HG03354 (cell line): ENCODE measurements around the gene TXNDC11.

ENCODE experiments used
- ATAC-seq: cut with Tn5 transposase; IDR thresholded peaks from one replicate; pipeline ENCODE4 v1.9.1; 2021; ENCODE audit warnings: mild to moderate bottlenecking; ENCODE audit not compliant: unreplicated experiment, poor library complexity, severe bottlenecking

Gene TXNDC11

DNA sequence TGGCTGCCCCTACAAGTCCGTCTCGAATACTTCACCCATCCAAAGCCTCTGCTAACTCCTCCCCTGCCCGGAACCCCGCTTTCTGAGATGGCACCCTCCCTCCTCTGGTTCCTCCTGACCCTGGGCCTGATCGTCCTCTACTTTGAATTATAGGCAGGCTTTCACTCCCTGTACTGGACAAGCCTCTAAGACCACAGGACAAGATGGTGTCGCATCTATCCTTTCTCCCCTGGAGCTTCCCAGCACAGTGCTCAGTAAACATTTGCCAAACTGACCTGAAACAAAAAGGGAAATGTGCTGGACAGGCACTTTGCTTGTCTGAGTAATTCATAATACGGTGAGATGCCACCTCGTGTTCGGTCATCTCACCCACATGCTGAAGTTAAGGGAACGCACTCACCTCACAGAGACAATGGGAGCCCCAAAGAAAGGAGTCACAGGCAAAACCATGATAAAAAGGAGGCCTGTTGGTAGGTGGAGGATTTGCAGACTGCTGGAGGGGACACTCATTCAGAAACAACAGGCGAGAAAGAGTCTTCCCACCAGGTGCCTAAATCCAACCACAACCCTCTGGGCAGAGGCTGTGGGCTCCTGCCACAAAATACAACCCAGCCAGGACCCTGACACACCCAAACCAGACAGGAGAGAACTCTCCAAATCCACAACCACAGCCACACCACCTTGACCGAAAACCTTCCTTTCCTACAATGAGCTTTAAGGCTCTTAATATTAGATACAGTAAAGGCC, 46.2 kb downstream of the TXNDC11 start:
- ATAC-seq, result no peak

DNA sequence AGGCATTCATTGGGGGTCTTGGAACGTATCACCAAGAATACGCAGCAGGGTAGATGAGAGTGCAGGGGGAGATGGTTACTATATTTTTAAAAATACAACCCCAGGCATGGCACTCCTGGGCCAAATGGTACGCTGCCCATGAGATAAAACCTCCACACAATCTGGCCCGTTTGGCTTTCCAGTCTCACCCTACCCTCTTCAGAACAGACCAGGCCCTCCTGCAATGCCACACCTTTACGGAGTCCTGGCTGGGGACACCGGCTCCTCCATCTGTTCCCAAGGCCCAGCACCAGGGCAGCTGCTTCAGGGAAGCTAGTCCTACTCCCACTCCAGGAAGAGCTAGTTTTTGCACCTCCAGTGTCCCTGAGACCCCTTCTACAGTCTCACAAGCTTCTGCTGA, 50.0 kb downstream of the TXNDC11 start:
- no peak for ATAC-seq

DNA sequence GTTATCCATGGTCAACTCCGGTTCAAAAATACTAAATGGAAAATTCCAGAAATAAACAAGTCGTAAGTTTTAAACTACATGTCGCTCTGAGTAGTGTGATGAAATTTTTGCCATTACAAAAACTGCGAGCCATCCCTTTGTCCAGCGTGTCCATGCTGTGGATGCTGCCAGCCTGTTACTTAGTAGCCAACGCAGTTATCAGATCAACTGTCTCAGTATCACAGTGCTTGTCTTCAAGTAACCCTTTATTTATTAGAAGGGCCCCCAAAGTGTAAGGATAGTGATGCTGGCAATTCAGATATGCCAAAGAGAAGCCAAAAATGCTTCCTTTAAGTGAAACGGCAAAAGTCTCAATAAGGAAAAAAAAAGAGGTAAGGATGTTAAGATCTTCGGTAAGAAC, 50.5 kb downstream of the TXNDC11 start:
- ATAC-seq, result no peak

DNA sequence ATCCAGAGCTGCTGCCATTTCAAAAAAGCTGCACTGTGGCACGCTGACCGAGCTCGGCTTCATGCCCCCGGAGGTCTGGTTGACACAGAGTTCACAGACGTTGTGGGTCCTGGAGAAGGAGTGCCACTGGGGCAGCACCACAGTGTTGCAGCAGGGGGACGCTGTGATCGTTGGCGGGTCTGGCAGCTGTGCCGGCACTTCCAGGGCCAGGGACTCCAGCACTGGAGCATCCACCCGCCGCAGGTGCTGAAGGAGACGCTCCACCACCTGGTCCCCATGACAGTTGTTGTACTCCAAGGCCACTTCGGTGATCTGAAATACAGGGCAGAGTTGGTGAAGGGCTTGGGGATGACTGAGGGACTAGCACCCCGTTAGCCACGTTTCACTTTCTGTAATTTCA, 50.9 kb downstream of the TXNDC11 start:
- ATAC-seq, result no peak

DNA sequence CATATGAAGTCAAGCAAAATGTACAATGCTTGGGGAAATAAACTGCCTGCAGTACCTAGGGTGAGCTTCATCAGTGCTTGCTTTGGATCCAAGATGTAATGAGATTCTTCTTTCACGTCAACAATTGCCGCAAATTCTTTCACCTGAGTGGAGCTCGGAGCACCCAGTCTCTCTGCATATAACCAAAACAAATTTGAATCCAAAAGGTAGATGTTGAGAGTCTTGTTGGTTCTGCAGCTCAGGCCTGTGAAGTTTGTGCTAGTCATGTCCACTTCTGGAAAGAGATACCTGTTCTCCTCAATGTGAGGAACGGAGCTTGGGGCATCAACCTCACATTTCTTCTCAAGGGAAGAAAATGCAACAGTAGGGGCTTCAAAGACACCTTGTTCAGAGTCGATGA, 51.4 kb downstream of the TXNDC11 start:
- no peak for ATAC-seq

DNA sequence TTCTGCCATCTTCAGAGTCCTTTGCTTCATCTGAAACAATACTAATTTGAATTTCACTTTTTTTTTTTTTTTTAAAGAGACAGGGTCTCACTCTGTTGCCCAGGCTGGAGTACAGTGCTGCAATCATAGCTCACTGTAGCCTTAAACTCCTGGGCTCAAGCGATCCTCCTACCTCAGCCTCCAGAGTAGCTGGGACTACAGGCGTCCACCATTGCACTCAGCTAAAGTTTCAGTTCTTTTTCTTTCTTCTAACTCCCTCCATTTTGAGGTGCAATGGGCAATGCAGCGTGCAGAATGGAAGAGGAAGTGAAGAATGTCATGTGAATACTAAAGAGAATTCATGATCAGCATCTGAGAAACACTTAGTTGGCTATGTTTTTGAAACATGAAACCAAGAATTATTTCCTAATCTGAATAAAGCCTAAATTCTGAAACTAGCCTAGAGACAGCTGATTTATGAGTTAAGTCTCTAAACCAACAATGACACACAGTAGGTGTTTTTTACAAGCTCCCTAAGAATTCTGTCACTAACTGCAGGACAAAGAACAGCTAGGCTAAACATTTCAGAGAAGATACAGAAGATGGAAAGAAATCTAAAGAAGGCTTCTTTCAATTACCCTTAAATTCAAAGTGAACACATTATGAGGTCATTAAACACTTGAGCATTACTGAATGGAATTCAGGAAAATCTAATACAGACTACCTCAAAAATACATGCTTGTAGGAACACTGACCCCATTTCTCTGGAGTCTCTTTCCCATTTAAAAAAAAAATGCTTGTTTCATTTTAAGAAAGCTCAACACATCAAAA, 53.4 kb downstream of the TXNDC11 start:
- ATAC-seq, result peak; percentile 89

DNA sequence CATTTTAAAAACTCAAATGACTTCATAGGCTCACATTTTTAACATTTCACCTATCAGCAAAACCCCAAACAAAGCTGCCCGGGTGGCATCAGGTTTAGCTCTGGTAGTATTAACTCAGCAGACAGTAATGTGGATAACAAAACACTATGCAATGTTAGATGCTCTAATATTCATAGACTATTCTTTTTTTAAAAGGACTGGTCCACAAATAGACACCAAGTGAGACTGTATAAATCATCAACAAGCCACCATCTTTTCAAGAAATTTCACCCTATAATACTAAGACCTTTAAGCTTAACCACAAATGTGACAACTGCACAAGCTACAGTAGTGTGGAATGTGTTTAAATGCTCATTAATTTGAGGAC, 54.2 kb downstream of the TXNDC11 start:
- ATAC-seq, result no peak

DNA sequence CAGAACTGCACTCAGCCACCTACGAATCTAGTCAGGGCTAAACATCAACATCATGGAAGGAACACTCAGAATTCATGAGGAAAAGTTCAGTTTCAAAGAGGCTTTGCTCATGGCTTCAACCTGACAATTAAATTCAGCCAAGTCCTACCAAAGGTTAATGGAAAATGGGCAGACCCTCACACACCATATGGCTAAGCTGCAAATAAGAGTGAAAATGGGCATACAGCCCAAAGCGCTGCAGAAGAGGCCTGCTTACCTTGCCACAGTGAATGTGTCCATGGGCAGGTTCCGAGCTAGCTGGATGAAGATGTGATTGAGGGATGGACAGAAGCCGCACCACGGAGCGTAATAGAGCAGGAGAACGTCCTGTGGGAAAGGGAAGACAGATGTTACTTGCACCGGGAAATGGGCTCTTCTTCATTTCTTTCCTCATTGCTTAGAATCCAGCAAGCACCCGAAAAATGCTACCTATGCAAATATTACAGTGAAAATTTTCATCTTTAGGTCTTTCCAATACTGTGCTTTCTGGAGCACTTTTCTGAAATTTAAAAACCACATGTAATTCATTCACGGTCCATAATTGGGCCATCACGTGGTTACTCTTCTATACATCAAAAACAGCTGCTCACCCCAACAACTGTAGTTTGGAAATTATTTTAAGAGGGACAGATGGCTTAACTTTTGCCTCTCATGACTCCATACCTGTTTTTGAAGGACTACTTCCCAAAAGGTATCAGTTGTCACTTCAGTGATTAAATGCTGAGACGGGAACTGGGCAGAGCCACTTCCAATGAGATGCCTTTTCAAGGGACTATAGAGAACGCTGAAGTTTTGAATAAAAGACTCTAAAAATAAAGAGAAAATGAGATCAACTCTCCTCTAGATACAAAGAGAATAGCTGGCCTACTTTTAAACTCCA, 54.8 kb downstream of the TXNDC11 start:
- ATAC-seq, result no peak

DNA sequence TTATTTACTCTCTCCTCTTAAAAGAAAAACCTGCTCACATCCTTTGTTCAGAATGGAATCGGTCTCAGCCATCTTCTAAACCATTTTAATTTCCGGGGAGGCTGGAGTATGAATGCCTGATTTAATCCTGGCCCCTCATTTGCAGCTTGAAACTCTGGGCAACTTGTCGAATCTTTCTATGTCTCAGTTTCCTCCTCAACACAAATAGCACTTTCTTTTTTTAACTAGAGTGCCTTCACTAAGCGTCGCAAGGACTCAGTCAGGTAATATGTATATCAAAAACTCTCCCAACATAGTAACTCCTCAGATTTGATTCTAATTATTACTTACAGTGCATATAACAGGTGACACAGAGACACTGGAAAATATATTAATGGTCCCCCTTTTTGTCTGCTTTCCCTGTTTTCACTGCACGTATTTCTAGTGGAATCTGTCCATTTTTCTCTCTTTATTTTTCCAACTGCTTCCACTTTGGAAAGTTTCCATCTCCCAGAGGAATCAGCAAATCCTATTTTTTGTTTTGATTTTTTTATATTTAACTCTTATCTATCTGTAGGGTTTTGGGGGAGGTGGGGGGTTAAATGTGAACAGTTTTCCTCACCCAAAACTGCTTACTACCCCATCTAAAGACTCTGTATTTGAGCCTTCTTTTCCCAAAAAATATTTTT, 55.8 kb downstream of the TXNDC11 start:
- ATAC-seq, result no peak

DNA sequence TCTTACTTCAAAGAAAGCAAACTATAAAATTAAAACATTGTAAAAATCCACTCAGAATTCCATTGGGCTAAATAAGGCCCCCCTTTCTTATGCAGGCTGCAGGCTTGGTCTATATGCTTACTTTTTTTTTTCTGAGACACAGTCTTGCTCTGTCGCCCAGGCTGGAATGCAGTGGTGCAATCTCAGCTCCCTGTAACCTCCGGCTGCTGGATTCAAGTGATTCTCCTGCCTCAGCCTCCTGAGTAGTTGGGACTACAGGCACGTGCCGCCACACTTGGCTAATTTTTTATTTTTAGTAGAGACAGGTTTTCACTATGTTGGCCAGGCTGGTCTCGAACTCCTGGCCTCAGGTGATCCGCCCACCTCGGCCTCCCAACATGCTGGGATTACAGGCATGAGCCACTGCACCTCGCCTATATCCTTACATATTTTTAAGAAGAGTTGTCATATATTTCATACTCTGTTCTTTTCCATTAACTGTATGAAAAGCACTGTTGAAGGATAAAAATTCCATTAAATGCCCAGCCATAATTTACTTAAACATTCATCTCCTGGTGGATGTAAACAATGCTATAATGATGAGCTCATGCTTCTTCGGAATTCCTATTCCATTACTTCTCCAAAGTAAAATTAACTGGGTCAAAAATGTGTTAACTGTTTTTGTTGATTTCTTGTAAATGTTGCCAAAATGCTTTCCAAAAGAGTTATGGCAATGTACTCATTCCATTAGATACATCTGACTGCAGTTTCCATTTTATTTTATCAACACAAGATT, 56.6 kb downstream of the TXNDC11 start:
- ATAC-seq, result no peak

DNA sequence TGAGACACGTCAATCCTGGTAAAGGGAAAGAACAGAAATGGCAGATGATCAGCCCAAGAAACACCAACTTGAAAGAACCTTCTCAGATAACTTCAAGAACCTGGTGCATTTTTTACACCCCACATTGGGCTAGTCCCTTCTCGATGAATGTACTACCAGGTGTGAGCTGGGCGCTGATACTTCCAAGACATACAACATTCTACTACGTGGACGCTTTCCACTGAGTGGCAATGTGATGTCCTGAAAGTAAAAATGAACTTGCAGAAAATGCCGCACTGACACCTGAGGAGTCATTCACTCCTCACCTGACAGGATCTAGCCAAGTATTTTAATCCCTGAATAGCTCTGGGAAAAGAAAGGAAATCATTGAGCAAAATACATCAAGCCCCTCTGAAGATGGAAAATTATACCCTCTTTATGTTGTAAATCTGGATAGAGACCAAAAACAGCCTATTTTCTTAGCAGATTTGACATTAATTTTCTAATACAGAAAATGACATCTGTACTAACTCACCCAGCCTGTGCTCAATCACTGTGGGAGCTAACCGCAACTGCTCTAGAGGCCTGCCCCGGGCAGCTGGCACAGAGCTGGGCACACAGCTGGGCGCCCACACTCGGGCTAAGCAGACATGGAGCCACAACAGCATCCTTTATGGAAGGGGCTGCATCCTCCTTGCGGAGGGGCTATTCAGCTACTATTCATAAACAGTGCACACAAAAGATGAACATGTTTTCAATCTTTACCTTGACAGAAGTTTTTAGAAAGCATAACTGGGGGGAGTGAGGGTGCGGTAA, 58.2 kb downstream of the TXNDC11 start:
- no peak for ATAC-seq

DNA sequence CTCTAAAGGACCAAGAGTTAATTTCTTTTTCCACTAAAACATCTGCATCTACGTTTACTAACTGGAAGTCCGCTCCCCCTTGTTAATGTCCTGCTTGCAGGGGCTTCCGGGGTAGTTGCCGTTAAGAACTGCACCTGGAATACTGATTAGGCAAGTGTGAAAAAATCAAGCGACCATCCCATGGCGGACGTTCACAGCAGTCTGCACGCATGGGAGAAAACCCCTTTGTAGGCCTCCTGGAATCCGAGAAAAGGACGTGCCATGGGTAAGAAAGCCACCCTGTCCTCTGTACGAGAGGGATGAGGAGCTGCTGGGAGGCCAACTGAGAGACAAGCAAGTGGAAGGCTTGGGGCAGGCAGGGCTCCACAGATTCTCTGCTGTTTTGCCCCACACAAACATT, 59.5 kb downstream of the TXNDC11 start:
- ATAC-seq, result no peak

DNA sequence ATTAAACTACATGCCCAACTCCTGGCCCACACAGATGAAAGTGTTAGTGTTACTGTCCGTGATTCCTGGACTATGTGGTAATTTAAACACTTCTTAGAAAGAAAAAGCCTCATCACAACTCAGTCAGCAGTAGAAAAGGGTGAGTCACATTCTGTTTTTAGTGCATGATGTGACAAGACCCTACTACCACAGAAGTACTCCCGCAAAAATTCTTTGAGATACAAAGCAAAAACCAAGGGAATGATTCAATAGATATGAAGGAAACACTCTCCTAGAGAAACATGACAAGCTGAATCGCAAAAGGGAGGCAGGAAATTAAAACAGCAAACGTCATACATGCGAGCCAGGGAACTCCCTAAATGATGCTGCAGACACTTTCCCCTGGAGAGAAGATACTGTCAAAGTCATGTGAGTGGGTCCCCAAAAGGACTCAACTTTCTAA, 60.0 kb downstream of the TXNDC11 start:
- peak; percentile 32 for ATAC-seq

DNA sequence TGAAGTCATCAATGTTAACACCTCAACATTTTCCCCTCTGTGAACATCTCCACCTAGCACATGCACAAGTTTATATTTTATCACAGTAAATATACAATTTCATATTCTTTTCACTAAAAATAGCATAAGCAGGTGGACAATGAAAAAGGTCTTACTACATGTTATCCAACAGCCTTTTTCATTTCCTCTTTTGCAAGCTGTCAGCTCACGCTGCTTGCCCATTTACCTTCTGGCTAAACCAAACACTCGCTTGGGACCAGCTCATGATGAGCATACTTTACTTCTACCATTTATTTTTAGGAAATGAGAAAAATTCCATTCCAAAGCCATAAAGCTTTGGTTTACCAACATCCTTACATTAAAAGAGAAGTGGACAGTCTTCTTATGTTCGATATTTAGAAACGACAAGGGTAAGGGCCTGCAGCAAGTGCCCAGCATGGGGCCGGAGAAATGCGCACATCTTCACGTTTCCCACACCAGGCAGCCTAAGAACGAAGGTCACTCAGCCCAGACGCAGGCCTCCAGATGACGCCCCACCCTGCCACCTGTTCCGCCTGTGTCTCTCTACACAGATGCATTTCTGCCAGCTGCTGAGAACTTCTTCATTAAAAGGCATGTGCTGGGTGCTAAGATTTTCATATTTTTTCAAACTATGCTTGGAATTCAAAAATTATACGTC, 60.5 kb downstream of the TXNDC11 start:
- peak; percentile 58 for ATAC-seq

DNA sequence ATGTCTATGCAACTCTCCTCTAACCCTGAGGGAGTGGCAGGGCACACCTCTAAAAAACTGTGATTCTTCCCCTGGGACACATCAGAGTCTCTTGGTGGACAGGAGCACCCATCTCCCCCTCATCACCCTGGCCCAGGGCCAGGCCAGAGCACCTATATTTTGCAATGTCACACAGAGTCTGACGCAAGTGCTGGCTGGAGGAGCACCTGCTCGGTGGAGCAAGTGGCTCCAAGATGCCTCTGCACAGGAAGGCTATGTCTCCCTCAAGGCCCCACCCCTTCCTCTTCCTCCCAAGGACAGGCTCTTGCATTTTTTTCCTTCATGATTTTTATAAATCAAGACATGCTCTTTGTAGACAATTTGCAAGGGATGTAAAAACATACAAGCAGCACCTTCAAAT, 61.1 kb downstream of the TXNDC11 start:
- ATAC-seq, result peak; percentile 24

DNA sequence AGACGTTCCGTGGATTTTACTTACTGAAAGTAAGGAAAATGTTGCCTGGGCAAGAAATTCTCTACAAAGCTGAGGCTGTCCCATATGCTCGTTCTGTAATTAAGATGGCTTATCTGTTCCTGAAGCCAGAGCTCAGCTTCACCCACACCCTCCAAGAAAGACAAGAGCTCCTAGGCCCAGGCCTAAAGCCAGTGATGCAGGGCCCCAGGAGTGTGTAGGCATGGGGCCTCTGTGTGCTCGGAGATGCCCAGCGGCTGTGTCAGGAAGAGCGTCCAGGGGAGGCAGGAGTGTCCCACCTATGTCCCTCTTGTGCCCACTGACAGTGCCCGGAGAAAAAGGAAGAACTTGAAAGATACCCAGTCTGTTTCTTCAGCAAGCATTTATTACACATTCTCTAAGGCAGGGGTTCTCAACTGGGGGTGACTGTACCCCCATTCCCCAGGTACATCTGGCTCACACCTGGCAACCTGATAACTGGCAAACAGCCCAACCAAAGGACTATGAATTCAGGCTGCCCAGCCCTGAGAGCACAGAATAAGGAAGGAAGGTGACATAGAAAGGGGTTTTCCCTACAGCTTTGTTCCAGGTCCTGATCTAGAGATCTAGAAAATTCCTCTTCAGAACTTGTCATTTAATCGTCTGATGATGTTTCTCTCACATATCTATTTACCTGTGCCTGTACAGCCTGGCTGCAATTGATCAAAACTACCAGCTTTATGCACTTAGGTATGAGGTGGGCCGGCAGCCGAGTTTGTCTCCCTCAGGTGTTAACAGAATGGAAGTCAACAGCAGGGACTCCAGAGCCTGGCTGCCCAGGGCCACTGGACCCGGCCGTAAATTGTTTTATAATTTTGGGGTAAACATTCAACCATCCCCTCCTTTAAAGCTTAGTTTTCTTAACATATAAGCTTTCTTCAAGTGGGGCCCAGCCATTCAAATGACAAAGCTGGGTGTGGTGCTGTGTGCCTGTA, 62.4 kb downstream of the TXNDC11 start:
- no peak for ATAC-seq

DNA sequence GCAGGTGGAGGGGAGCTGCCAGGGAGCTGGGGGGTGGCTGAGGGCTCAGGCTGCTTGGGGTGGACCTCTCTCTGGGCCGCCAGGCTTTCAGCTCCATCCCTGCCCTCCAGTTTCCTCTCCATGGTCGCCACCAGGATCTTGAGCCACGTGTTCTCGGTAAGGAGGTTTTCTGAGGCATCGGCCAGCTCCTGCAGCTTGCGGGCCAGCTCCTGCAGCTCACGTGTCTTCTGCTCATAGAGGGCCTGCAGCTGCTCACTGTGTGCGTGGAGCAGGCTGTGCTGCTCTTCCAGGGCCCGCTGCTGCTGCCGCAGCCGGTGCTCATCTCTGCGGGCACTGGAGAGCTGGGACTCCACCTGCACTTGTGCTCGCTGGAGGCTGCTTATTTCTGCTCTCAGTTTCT, 63.4 kb downstream of the TXNDC11 start:
- ATAC-seq, result no peak
